Hepatocyte (in vitro differentiated cells): ENCODE measurements around the gene BCKDHB.

Experiments
- CTCF ChIP-seq: fragments of 200-600 bp; sonication (generic); IDR thresholded peaks from 2 replicates; pipeline ENCODE4 v1.5.1; 2016; ENCODE audit warnings: antibody characterized with exemption, mild to moderate bottlenecking; ENCODE audit not compliant: poor library complexity
- EZH2 ChIP-seq: fragments of 200-600 bp; sonication (generic); IDR thresholded peaks from 2 replicates; pipeline ENCODE4 v1.6.1; 2016; ENCODE audit warnings: antibody characterized with exemption, mild to moderate bottlenecking, borderline replicate concordance
- EZH2phosphoT487 ChIP-seq: fragments of 200-600 bp; sonication (generic); IDR thresholded peaks from one replicate; pipeline ENCODE4 v1.6.1; 2018; ENCODE audit warnings: antibody characterized with exemption, mild to moderate bottlenecking, low read depth, moderate library complexity; ENCODE audit not compliant: unreplicated experiment, severe bottlenecking

GRCh38 chr6:80388507-80388906 is 282.0 kb downstream of the BCKDHB start:
- TF ChIP-seq CTCF: no peak
- no peak for TF ChIP-seq EZH2
- TF ChIP-seq EZH2phosphoT487: no peak
